MCF 10A (cell line): ENCODE data around the gene PLA2G2C. TPM values are rescaled to one million over a fixed set of nuclear protein-coding genes. Genes with fewer than 3 reads are reported as not detected.

ENCODE experiments used
- BruUV-seq: library from RNA; stranded (reverse); fragments of 400-500 nt; replicated peaks from 2 replicates; lab custom pipeline; 2021; lab: Mats Ljungman, UMichigan
- CTCF ChIA-PET: fragments of 300-600 bp; sonication (Branson Sonifier 250); formaldehyde crosslinking; extraction: SDS; loops from one replicate; lab custom pipeline; 2021; ENCODE audit warnings: antibody characterized with exemption, inconsistent platforms; lab: Yijun Ruan, JAX
- POLR2A ChIA-PET: fragments of 300-600, 350-650 bp; sonication (Branson Sonifier 250); formaldehyde crosslinking; extraction: SDS; loops from one replicate; lab custom pipeline; 2020; ENCODE audit warnings: antibody characterized with exemption, inconsistent platforms; lab: Yijun Ruan, JAX
- DNase-seq: peaks from one replicate; pipeline ENCODE4 v3.0.0-alpha.2; 2018; ENCODE audit not compliant: unreplicated experiment
- H3K27ac Mint-ChIP-seq: one replicate; pipeline ENCODE4 v1.8.0; 2022; ENCODE audit warnings: mild to moderate bottlenecking, low read depth, mixed read lengths; ENCODE audit not compliant: unreplicated experiment
- H3K27me3 Mint-ChIP-seq: one replicate; pipeline ENCODE4 v1.8.0; 2022; ENCODE audit warnings: mixed read lengths; ENCODE audit not compliant: insufficient read depth, unreplicated experiment
- H3K36me3 Mint-ChIP-seq: one replicate; pipeline ENCODE4 v1.8.0; 2022; ENCODE audit warnings: mild to moderate bottlenecking, moderate library complexity, mixed read lengths; ENCODE audit not compliant: insufficient read depth, unreplicated experiment
- H3K4me1 Mint-ChIP-seq: one replicate; pipeline ENCODE4 v1.8.0; 2022; ENCODE audit warnings: mixed read lengths; ENCODE audit not compliant: insufficient read depth, unreplicated experiment
- H3K4me3 Mint-ChIP-seq: one replicate; pipeline ENCODE4 v1.8.0; 2022; ENCODE audit warnings: mild to moderate bottlenecking, moderate library complexity, mixed read lengths; ENCODE audit not compliant: unreplicated experiment
- H3K9me3 Mint-ChIP-seq: one replicate; pipeline ENCODE4 v1.8.0; 2022; ENCODE audit warnings: mixed read lengths; ENCODE audit not compliant: unreplicated experiment
- intact Hi-C: fragments of 100-400 bp; cut with micrococcal nuclease; formaldehyde crosslinking; loops from 2 replicates; pipeline ENCODE4 v1.14.1; 2022
- total RNA-seq: library from RNA; stranded (reverse); gene quantifications from 2 replicates; pipeline ENCODE4 v1.2.3, GENCODE V29; 2022
- TF ChIP-seq, protein P1 (sequence below): fragments of 200-600 bp; IDR thresholded peaks from one replicate; pipeline ENCODE4 v1.8.0; 2022; ENCODE audit warnings: antibody characterized with exemption, mild to moderate bottlenecking; ENCODE audit not compliant: unreplicated experiment

The PLA2G2C gene
- total RNA-seq, 1 experiment from 2014 or later, result not detected

DNA sequence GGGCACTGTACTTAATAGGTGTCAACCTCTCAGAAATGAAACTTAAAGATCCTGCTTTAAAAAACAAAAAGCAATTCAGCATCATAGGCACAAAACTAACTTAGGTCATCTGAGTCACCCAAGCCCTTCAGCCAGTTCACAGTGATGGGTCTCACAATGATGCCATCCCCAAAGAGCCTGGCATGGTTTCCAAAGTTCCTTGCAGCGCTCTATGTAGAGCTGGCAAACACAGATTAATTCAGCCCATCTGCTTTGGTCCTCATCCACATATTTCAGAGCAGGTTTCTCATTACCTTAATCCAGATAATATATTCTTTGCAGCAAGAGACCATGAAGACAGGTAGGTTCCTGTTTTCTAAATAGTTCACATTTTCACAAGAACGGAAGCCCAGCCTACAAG, 14.6 kb upstream of the PLA2G2C start:
- Mint-ChIP-seq H3K36me3 (no peaks in the 10 kb centered on the region), H3K27me3 (no peaks in the 10 kb centered on the region), H3K4me3 (no peak overlapping the region), H3K27ac (no peak overlapping the region), H3K4me1 (peaks cover 11% of the 10 kb centered on the region), H3K9me3 (no peaks in the 10 kb centered on the region)
- CTCF ChIA-PET, result interaction anchor here (5.2 kb wide), 1 partner anchor 12 kb away, joined by 34 read pairs; no protein-coding TSS in a partner anchor
- intact Hi-C loops, result no loop called here
- POLR2A ChIA-PET, result interaction anchor here (0.6 kb wide), 2 partner anchors 268 to 289 kb away, joined by 3 read pairs; no protein-coding TSS in a partner anchor
- DNase-seq, result no peak
- TF ChIP-seq, protein P1, sequence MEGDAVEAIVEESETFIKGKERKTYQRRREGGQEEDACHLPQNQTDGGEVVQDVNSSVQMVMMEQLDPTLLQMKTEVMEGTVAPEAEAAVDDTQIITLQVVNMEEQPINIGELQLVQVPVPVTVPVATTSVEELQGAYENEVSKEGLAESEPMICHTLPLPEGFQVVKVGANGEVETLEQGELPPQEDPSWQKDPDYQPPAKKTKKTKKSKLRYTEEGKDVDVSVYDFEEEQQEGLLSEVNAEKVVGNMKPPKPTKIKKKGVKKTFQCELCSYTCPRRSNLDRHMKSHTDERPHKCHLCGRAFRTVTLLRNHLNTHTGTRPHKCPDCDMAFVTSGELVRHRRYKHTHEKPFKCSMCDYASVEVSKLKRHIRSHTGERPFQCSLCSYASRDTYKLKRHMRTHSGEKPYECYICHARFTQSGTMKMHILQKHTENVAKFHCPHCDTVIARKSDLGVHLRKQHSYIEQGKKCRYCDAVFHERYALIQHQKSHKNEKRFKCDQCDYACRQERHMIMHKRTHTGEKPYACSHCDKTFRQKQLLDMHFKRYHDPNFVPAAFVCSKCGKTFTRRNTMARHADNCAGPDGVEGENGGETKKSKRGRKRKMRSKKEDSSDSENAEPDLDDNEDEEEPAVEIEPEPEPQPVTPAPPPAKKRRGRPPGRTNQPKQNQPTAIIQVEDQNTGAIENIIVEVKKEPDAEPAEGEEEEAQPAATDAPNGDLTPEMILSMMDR, result no peak
- no TSS peak for BruUV-seq

DNA sequence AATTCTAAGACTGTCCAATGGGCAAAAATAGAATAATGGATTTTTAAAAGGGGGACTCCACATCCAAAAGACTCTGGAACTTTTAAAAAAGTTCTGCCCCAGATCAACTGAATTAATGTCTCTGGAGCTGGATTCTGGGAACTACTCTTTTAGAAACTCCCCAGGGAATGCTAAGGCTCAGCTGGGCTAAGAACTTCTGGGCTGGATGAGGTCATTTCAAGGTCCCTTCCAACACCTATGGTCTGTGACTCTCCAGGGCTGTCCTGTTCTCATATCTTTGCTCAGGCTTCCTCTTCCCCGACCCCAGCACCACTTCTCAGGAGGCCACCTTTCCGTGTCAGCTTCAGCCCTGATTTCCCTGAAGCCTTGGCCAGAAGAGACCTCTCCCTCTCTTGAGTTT, 13.5 kb upstream of the PLA2G2C start:
- ChIA-PET CTCF (no interaction called here), POLR2A (no interaction called here)
- intact Hi-C loops, result no loop called here
- TF ChIP-seq, protein P1, result no peak
- DNase-seq, result no peak
- peaks cover 17% of the 10 kb centered on the region for H3K4me1 Mint-ChIP-seq
- BruUV-seq, result no TSS peak
- H3K27me3 Mint-ChIP-seq, result no peaks in the 10 kb centered on the region
- no peak overlapping the region for H3K4me3 Mint-ChIP-seq
- no peak overlapping the region for H3K27ac Mint-ChIP-seq
- H3K9me3 Mint-ChIP-seq, result no peaks in the 10 kb centered on the region
- H3K36me3 Mint-ChIP-seq, result no peaks in the 10 kb centered on the region

DNA sequence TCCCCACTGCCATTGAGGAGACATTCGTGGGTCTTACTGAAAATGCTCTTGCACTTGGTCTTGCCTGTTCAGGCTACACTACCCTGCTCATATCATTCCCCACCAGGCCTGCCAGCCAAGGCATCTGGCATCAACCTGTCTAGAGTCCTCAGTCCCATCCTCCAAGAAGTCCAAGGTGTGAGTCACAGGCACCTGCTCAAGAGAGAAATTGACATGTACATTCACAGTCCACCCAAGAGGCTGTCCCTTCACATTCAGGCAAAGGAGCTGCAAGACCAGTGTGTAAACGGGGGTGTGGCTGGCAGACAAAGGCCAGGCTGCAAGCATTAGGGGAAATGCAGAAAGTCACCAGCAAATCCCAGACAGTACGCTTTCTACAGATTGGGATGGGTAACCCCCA, 13.1 kb upstream of the PLA2G2C start:
- no peaks in the 10 kb centered on the region for H3K27me3 Mint-ChIP-seq
- no peaks in the 10 kb centered on the region for H3K9me3 Mint-ChIP-seq
- no peak overlapping the region for H3K27ac Mint-ChIP-seq
- CTCF ChIA-PET, result no interaction called here
- peaks cover 20% of the 10 kb centered on the region for H3K4me1 Mint-ChIP-seq
- POLR2A ChIA-PET, result no interaction called here
- no peaks in the 10 kb centered on the region for H3K36me3 Mint-ChIP-seq
- DNase-seq, result peak; percentile 59
- intact Hi-C loops, result no loop called here
- no TSS peak for BruUV-seq
- TF ChIP-seq, protein P1, result no peak
- no peak overlapping the region for H3K4me3 Mint-ChIP-seq

DNA sequence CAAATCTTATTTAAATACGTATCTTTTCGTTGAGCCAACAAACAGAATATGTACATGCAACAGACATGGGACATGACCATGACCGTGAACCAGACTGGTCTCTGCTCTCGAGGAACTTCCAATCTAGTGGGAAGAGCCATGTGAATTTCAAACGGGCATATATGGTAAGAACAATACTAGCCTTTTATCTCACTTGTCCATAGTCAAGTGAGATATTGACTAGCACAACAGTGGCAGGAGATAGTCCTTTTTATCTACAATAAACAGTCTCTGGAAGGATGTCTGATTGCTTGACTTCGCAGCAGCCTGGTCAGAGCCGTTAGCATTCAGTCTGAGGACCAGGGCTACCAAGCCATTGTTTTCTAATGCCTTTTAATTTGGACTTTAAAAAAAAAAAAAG, 12.6 kb upstream of the PLA2G2C start:
- Mint-ChIP-seq H3K27me3 (no peaks in the 10 kb centered on the region), H3K9me3 (no peaks in the 10 kb centered on the region), H3K36me3 (no peaks in the 10 kb centered on the region), H3K4me1 (peaks cover 25% of the 10 kb centered on the region), H3K4me3 (no peak overlapping the region), H3K27ac (no peak overlapping the region)
- DNase-seq, result no peak
- no TSS peak for BruUV-seq
- CTCF ChIA-PET, result interaction anchor here (0.6 kb wide), 1 partner anchor 11 kb away, joined by 3 read pairs; no protein-coding TSS in a partner anchor
- intact Hi-C loops, result no loop called here
- TF ChIP-seq, protein P1, result no peak
- POLR2A ChIA-PET, result no interaction called here
